Right ventricle myocardium superior (tissue), 1 donor: ENCODE data around the gene ERN1. TPM values are rescaled to one million over a fixed set of nuclear protein-coding genes. Genes with fewer than 3 reads are reported as not detected.
A peak's percentile ranks its signal among the peaks of the same experiment; 100 is the strongest.
"Not testable (repeated sequence)": the region's sequence is repeated elsewhere in the genome, so short reads cannot be mapped to it uniquely, and the experiment has no call there.

Experiments used
- ATAC-seq: fragments of 200-7000 bp; cut with Tn5 transposase; one replicate; pipeline ENCODE4 v1.9.1; 2020; ENCODE audit warnings: mild to moderate bottlenecking; ENCODE audit not compliant: poor library complexity
- DNase-seq: peaks from one replicate; pipeline ENCODE4 v3.0.0-alpha.2; 2020
- intact Hi-C: fragments of 100-400 bp; cut with DNase I; formaldehyde crosslinking; loops from one replicate; pipeline ENCODE4 v1.11.2; 2022
- long read RNA-seq: library from polyadenylated mRNA; unstranded; transcript quantifications from one replicate; pipeline ENCODE4 v2.0.0, GENCODE V29; 2021
- total RNA-seq: library from RNA; stranded (reverse); fragmentation: NEBNext Ultra II Directional; extraction: Animal tissue kit (Norgen Biotek cat#: 25700); gene quantifications from one replicate; pipeline ENCODE4 v1.2.1, GENCODE V29; 2021
- donor health status: DM: no; HTN: yes; CAD: no; lungs with severe emphysema.

The ERN1 gene
- total RNA-seq: 6.7 TPM
- long read RNA-seq, transcript ERN1-208 (1 exons, 2,068 nt): major isoform, 5 of 8 reads
- long read RNA-seq, partial matches to known transcripts: 0 of 8 reads
- long read RNA-seq, other reads (novel, unspliced or antisense): 3 of 8 reads

- peak; percentile 97 for DNase-seq
- peak; percentile 97 for ATAC-seq
- intact Hi-C loops: no loop called here
These were observed at the start of gene ERN1 for GRCh38 chr17:64129765-64130558. ERN1 (minus strand) TSS chr17:64130144; CDS start chr17:64130029, 115 bp downstream.

GRCh38 chr17:64179024-64179423, 49.1 kb upstream of the ERN1 start:
- intact Hi-C loops, ATAC-seq: not testable (repeated sequence)

GRCh38 chr17:64178011-64178825, 48.3 kb upstream of the ERN1 start:
- no peak for DNase-seq
- intact Hi-C loops: no loop called here
- peak; percentile 1 for ATAC-seq

More at GRCh38 chr17:64179024-64179423, 49.1 kb upstream of the ERN1 start:
- DNase-seq: not testable (repeated sequence)

- DNase-seq (no peak), ATAC-seq (no peak)
- intact Hi-C loops: no loop called here
These were observed 47.5 kb upstream of the ERN1 start for GRCh38 chr17:64177311-64178010.

- ATAC-seq (peak; percentile 64), DNase-seq (no peak)
- intact Hi-C loops: no loop called here
These were observed 46.6 kb upstream of the ERN1 start for GRCh38 chr17:64176556-64176955.

GRCh38 chr17:64174686-64175456, 44.9 kb upstream of the ERN1 start:
- intact Hi-C loops: no loop called here
- DNase-seq (no peak), ATAC-seq (peak; percentile 41)

- DNase-seq: no peak
- peak; percentile 43 for ATAC-seq
- intact Hi-C loops: no loop called here
These were observed 43.7 kb upstream of the ERN1 start for GRCh38 chr17:64173646-64174045.

GRCh38 chr17:64172510-64172909, 42.6 kb upstream of the ERN1 start:
- ATAC-seq: no peak
- no peak for DNase-seq
- intact Hi-C loops: no loop called here

- ATAC-seq (no peak), DNase-seq (no peak)
- intact Hi-C loops: no loop called here
These were observed 41.1 kb upstream of the ERN1 start for GRCh38 chr17:64171041-64171440.

GRCh38 chr17:64170286-64170685, 40.3 kb upstream of the ERN1 start:
- intact Hi-C loops: no loop called here
- no peak for DNase-seq
- no peak for ATAC-seq

- ATAC-seq, intact Hi-C loops, DNase-seq: not testable (repeated sequence)
These were observed 37.7 kb upstream of the ERN1 start for GRCh38 chr17:64167666-64168065.

GRCh38 chr17:64166876-64167275, 36.9 kb upstream of the ERN1 start:
- ATAC-seq (no peak), DNase-seq (no peak)
- intact Hi-C loops: no loop called here

- ATAC-seq (no peak), DNase-seq (no peak)
- intact Hi-C loops: no loop called here
These were observed 35.4 kb upstream of the ERN1 start for GRCh38 chr17:64165347-64165746.

GRCh38 chr17:64164596-64165285, 34.8 kb upstream of the ERN1 start:
- no peak for DNase-seq
- intact Hi-C loops: no loop called here
- ATAC-seq: no peak

- intact Hi-C loops: no loop called here
- ATAC-seq: no peak
- no peak for DNase-seq
These were observed 33.5 kb upstream of the ERN1 start for GRCh38 chr17:64163468-64163867.

GRCh38 chr17:64162554-64162953, 32.6 kb upstream of the ERN1 start:
- no peak for DNase-seq
- intact Hi-C loops: no loop called here
- ATAC-seq: no peak

GRCh38 chr17:64161380-64162176, 31.6 kb upstream of the ERN1 start:
- intact Hi-C loops: no loop called here
- ATAC-seq (no peak), DNase-seq (no peak)
